PC-3 (cell line): ENCODE results near the gene ARID5A.

Source experiments
- CTCF ChIP-seq: fragments of 300-600 bp; sonication (generic); conservative IDR thresholded peaks from 2 replicates; pipeline ENCODE4 v1.5.1; 2017; ENCODE audit warnings: antibody characterized with exemption, low read depth, mild to moderate bottlenecking, low read length
- EZH2phosphoT487 ChIP-seq: fragments of 300-600 bp; sonication (generic); IDR thresholded peaks from 2 replicates; pipeline ENCODE4 v1.6.1; 2018; ENCODE audit warnings: mild to moderate bottlenecking, antibody characterized with exemption, low read length, borderline replicate concordance

GRCh38 chr2:96517079-96517478 lies 19.5 kb upstream of the ARID5A start:
- no peak for TF ChIP-seq EZH2phosphoT487
- no peak for TF ChIP-seq CTCF
